ENCODE data around the gene NAPSA. TPM values are rescaled to one million over a fixed set of nuclear protein-coding genes. Genes with fewer than 3 reads are reported as not detected.

The NAPSA gene
- total RNA-seq, 1 donor from 2014 or later: not detected

DNA sequence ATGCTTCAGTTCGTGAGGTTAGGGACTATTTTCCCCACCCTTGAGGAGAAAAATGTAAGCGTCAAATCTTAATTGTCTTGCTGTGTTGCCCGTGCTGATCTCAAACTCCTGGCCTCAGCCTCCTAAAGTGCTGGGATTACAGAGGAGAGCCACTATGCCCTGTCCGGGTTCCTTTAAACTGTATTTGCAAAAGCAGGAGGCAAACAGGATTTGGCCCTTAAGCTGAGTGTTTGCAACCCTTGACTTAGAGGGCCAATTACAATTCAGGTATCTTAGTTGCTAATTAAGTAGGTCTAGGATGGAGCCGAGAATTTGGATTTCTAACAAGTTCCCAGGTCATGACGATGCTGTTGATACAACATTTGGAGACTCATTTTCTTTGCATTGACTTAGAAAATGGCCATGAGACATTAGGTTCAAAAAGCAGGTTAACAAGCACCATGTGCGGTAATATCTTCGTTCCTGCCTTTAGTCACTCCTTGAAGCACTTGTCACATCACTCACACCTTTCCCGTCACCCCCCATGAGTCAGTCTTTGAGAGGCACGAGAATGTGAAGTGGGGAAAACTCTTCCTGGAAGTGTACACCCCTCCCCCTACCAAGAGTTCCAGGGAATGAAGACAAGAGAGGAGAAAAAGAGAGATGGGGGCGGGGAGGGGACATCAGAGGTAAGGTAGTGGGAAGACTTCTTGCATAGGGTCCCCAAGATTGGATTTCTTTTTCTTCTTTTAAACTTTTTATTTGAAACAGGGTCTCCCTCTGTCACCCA, 2.6 kb downstream of the NAPSA start:
- Histone ChIP-seq H3K4me1 (ENCODE audit: insufficient read depth, low read length) (no peaks in the 10 kb centered on the region), H3K79me2 (ENCODE audit: insufficient read depth, low read length) (no peaks in the 10 kb centered on the region), H3K4me2 (ENCODE audit: low read length) (no peak overlapping the region), H2AFZ (ENCODE audit: low read depth, low read length) (no peak overlapping the region), H3K4me3 (ENCODE audit: insufficient read depth, low read depth, low read length) (no peak overlapping the region), H4K20me1 (ENCODE audit: insufficient read depth, low read length) (no peaks in the 10 kb centered on the region), H3K27me3 (ENCODE audit: insufficient read depth, low read length) (no peaks in the 10 kb centered on the region), H3K27ac (ENCODE audit: low read depth, low read length) (no peak overlapping the region), H3K36me3 (ENCODE audit: insufficient read depth, low read length) (no peaks in the 10 kb centered on the region), H3K9me3 (ENCODE audit: insufficient read depth, low read depth, low read length) (no peaks in the 10 kb centered on the region), H3K9ac (ENCODE audit: low read length) (no peak overlapping the region)
- H3K36me3 Mint-ChIP-seq (ENCODE audit: low read depth, unreplicated experiment): peaks cover 3% of the 10 kb centered on the region
- FAIRE-seq (no peak), DNase-seq (ENCODE audit: low read depth) (no peak)
- H3K27ac Mint-ChIP-seq (ENCODE audit: unreplicated experiment): no peak overlapping the region
- peaks cover 12% of the 10 kb centered on the region for H3K27me3 Mint-ChIP-seq (ENCODE audit: low read depth, unreplicated experiment)
- TF ChIP-seq, protein P1, sequence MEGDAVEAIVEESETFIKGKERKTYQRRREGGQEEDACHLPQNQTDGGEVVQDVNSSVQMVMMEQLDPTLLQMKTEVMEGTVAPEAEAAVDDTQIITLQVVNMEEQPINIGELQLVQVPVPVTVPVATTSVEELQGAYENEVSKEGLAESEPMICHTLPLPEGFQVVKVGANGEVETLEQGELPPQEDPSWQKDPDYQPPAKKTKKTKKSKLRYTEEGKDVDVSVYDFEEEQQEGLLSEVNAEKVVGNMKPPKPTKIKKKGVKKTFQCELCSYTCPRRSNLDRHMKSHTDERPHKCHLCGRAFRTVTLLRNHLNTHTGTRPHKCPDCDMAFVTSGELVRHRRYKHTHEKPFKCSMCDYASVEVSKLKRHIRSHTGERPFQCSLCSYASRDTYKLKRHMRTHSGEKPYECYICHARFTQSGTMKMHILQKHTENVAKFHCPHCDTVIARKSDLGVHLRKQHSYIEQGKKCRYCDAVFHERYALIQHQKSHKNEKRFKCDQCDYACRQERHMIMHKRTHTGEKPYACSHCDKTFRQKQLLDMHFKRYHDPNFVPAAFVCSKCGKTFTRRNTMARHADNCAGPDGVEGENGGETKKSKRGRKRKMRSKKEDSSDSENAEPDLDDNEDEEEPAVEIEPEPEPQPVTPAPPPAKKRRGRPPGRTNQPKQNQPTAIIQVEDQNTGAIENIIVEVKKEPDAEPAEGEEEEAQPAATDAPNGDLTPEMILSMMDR (IDR thresholded peaks at IDR 0.05; ENCODE audit: insufficient read depth, low read depth, low read length): no peak
- no peak for TF ChIP-seq EZH2 (IDR thresholded peaks at IDR 0.05; ENCODE audit: insufficient read depth, low read length)
- H3K4me3 Mint-ChIP-seq (ENCODE audit: unreplicated experiment): no peak overlapping the region
- no peaks in the 10 kb centered on the region for H3K4me1 Mint-ChIP-seq (ENCODE audit: low read depth, unreplicated experiment)
- peaks cover 13% of the 10 kb centered on the region for H3K9me3 Mint-ChIP-seq (ENCODE audit: unreplicated experiment)

DNA sequence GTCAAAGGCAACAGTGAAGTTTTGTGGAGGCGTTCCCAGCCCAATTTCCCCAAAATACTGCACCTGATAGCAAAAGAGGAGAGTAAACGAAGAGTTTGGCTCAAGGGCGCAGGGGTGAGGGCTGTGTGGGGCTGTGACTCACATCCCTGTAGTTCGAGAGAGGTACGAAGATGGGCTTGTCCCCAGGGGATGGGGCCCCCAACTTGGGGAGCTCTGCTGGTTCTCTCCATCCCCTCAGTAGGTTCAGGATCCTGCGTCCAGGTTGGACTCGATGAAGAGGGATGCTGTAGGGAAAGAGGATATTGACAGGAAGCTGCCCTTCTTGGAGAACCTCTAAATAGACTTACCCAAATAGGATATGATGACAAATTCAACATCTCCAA, 3.4 kb downstream of the NAPSA start:
- no peak overlapping the region for H3K4me2 ChIP-seq (ENCODE audit: low read length)
- H3K9ac ChIP-seq (ENCODE audit: low read length): no peak overlapping the region
- peaks cover 12% of the 10 kb centered on the region for H3K27me3 Mint-ChIP-seq (ENCODE audit: low read depth, unreplicated experiment)
- H2AFZ ChIP-seq (ENCODE audit: low read depth, low read length): no peak overlapping the region
- FAIRE-seq: no peak
- no peaks in the 10 kb centered on the region for H3K4me1 Mint-ChIP-seq (ENCODE audit: low read depth, unreplicated experiment)
- no peak overlapping the region for H3K27ac Mint-ChIP-seq (ENCODE audit: unreplicated experiment)
- no peak for DNase-seq (ENCODE audit: low read depth)
- H3K4me3 ChIP-seq (ENCODE audit: insufficient read depth, low read depth, low read length): no peak overlapping the region
- no peaks in the 10 kb centered on the region for H3K27me3 ChIP-seq (ENCODE audit: insufficient read depth, low read length)
- TF ChIP-seq, protein P1 (IDR thresholded peaks at IDR 0.05; ENCODE audit: insufficient read depth, low read depth, low read length): no peak
- no peak for TF ChIP-seq EZH2 (IDR thresholded peaks at IDR 0.05; ENCODE audit: insufficient read depth, low read length)
- H3K4me3 Mint-ChIP-seq (ENCODE audit: unreplicated experiment): no peak overlapping the region
- no peaks in the 10 kb centered on the region for H3K79me2 ChIP-seq (ENCODE audit: insufficient read depth, low read length)
- H3K9me3 Mint-ChIP-seq (ENCODE audit: unreplicated experiment): peaks cover 13% of the 10 kb centered on the region
- H3K4me1 ChIP-seq (ENCODE audit: insufficient read depth, low read length): peaks cover 6% of the 10 kb centered on the region
- no peaks in the 10 kb centered on the region for H3K36me3 ChIP-seq (ENCODE audit: insufficient read depth, low read length)
- no peaks in the 10 kb centered on the region for H4K20me1 ChIP-seq (ENCODE audit: insufficient read depth, low read length)
- H3K27ac ChIP-seq (ENCODE audit: low read depth, low read length): no peak overlapping the region
- H3K36me3 Mint-ChIP-seq (ENCODE audit: low read depth, unreplicated experiment): peaks cover 3% of the 10 kb centered on the region
- H3K9me3 ChIP-seq (ENCODE audit: insufficient read depth, low read depth, low read length): no peaks in the 10 kb centered on the region

Data from astrocyte (in vitro differentiated cells and primary cell).